SH-SY5Y (cell line): ENCODE results near the gene DARS2.

Experiments used
- GATA2 ChIP-seq: IDR thresholded peaks from 2 replicates; pipeline ENCODE4 v1.6.1; 2011; ENCODE audit warnings: mild to moderate bottlenecking, low read depth, low read length
- GATA3 ChIP-seq: IDR thresholded peaks from 2 replicates; pipeline ENCODE4 v1.6.1; 2011; ENCODE audit warnings: low read depth, mild to moderate bottlenecking, low read length, moderate library complexity

GRCh38 chr1:173887627-173888026, 63.2 kb downstream of the DARS2 start:
- no peak for TF ChIP-seq GATA2
- TF ChIP-seq GATA3, result no peak
